Measurements from ENCODE around the gene FXR2.
A peak's percentile ranks its signal among the peaks of the same experiment; 100 is the strongest.
"Not testable (repeated sequence)": the region's sequence is repeated elsewhere in the genome, so short reads cannot be mapped to it uniquely, and the experiment has no call there.

The FXR2 gene

DNA sequence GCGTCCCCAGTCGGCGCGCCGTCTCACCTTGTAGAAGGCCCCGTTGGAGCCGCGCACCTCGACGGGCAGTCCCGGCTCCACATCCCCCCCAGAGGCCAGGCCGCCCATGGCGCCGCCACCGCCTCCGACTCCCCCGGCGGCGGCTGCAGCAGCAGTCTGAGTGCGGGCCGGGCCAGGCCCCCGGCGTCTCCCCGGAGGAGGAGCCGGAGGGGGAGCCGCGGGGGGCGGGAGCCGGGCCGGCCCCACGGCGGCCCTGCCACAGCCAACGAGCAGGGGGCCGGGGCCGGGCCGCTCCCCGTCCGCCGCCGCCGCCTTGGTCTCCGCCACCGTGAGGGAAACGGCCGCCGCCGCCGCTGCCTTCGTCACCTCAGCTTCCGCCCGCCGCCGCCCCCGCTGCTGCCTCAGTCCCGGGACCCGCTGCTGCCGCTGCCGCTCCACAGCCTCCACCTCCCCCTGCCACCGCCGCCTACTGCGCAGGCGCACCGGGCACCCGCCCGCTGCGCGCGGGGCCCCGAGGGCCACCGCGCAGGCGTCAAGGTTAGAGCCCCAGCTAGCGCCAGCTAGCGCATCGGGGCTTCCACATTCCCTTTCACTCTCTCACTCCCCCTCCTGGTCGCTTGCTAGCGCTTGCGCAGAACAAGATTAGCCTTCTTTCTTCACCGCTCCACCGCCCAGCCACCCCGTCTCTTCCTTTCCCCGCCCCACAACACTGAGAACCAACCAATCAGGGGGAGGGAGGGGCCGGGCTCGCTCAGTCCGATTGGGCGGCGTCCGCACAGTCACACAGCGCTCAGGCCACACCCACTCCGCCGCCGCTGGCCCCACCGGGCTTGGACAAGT, at the start of gene FXR2:
Gene FXR2, minus strand, starts transcription at position 473 of the 840 bp plus-strand sequence. Its CDS starts 365 bp downstream, at position 108.
- DNase-seq = peak; percentile 99

- DNase-seq = no peak
Measured at GRCh38 chr17:7656958-7657609, 42.4 kb upstream of the FXR2 start.

DNA sequence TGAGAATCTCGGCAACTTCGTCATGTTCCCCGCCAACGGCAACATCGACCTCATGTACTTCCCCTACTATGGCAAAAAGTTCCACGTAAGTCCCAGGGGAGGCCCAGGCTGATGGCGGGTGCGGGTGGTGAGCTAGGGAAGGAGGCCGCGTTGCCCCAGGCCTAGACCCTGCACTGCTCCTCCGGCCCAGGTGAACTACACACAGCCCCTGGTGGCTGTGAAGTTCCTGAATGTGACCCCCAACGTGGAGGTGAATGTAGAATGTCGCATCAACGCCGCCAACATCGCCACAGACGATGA, 40.8 kb upstream of the FXR2 start:
- DNase-seq = no peak

DNA sequence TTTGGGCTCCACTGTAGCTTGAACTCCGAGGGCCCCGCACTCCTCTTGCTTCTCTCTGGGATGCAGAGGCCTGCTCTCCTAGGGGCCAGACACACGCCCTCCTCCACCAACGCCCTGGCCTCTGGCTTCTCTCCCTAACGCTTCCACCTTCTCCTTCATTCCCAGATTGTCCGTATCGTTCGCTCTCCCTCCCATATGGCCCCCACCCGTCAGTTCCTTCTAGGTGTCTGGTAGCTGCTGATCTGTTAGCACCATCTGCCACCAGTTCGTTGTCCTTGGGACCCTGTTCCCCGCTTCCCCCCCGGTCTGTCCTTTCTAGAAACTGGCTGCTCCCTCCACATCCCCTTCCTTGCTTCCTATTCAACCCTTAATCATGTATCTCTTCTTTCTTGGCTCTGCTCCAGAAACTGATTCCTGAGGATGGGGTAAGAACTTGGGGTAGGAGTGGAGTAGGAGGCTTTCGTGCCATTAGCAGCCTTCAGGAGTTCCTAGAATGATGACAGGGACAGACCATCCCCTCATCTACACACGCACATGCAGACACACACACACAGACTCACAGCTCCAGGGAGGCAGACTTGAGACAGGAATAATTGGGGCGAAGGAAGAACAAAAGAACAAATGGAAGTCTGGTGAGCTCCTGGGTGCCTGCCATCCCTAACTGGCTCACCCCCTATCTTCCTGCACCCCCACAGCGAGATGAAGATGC, 40.3 kb upstream of the FXR2 start:
- no peak for DNase-seq

GRCh38 chr17:7652388-7653356, 38.0 kb upstream of the FXR2 start:
- no peak for DNase-seq

GRCh38 chr17:7651665-7652387, 37.1 kb upstream of the FXR2 start:
- DNase-seq = no peak

DNA sequence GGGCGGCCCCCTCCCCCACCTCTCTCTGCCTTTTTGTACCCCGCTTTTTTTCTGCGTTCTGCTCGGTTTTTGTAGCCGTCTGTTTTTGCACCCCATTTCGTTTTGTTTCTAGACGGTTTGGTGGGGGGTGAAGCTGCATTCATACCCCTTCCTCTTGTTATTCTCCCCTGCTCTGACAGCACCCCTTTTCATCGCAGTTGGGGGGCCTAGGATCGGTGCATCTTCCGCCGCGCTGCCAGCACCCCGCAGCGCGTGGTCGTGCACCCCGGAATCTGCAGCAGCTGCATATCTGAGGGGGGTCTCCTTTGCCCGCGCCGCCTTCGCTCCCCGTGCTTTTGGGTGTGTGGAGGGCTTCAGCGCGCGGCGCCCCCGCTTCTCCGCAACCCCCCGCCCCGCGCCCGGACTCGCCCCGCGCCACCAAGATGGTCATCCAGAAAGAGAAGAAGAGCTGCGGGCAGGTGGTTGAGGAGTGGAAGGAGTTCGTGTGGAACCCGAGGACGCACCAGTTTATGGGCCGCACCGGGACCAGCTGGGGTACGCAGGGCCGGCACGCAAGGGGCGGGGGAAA, 36.5 kb upstream of the FXR2 start:
- no peak for DNase-seq

DNA sequence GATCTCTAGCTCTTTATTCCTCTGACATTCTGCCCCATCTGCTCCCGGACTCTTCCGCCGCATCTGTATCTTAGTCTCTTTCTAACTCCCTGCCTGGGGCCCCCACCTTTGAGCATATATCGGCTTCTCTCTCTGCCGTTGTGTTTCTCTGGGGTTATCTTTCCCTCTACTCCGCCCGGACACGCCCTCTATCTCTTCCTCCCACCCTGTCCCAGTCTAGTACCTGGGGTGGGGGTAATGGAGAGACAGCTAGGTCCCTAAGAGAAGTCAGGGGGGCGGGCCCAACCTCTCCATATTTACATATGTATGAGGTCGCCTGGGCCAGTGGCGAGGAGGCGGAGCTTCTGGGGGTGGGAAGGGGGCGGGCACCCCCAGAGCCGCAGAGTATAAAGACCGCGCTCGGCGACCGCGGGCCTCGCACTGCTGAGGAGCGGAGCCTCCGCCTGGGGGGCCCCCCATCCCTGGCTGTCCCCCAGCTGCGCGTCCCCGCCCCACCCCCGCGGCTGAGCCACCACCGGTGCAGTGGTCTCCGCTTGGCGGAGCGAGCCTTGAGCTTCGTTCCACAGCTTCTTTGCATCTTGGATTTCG, 35.9 kb upstream of the FXR2 start, which contains the start of gene ATP1B2:
Gene ATP1B2, plus strand, starts transcription at position 418 of the 588 bp plus-strand sequence. CDS start 593 bp downstream, outside the sequence.
- peak; percentile 70 for DNase-seq

DNA sequence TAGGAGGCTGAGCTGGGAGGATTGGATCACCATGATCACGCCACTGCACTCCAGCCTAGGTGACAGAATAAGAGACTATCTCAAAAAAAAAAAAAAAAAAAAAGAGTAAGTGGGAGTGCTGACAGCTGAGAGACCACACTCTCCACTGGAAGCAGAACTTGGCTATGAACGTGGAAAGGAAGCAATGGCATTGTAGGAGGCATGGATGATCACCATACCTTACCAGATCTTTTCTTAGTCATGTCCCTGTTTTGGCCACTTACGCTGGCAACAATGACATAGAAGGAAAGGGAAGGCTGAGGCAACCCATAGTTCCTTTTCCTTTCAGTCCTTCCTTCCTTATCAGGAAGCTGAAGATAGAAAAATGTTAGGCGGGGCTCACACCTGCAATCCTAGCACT, 32.3 kb upstream of the FXR2 start:
- DNase-seq = no peak

GRCh38 chr17:7646457-7646856, 31.8 kb upstream of the FXR2 start:
- no peak for DNase-seq

DNA sequence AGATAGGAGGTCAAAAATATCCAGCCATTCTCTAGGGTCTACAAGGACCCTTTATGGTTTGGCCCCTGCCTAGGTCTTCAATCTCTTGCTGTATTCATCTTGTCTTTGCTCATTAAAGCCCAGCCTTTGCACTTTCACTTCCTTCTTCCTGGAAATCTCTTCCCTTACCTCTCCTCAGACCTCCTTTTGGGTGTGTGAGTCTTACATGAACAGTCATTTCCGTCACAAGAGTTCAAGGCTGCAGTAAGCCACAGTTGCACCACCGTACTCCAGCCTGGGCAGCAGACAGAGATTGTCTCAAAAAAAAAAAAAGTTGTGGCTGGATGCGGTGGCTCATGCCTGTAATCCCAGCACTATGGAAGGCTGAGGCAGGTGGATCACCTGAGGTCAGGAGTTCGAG, 30.1 kb upstream of the FXR2 start:
- DNase-seq = no peak

DNA sequence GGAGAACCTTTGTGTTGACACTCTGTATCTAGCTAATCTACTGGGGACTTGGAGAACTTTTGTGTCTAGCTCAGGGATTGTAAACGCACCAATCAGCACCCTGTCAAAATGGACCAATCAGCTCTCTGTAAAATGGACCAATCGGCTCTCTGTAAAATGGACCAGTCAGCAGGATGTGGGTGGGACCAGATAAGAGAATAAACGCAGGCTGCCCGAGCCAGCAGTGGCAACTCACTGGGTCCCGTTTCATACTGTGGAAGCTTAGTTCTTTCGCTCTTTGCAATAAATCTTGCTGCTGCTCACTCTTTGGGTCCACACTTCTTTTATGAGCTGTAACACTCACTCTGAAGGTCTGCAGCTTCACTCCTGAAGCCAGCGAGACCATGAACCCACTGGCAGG, 26.9 kb upstream of the FXR2 start:
- DNase-seq = not testable (repeated sequence)

DNA sequence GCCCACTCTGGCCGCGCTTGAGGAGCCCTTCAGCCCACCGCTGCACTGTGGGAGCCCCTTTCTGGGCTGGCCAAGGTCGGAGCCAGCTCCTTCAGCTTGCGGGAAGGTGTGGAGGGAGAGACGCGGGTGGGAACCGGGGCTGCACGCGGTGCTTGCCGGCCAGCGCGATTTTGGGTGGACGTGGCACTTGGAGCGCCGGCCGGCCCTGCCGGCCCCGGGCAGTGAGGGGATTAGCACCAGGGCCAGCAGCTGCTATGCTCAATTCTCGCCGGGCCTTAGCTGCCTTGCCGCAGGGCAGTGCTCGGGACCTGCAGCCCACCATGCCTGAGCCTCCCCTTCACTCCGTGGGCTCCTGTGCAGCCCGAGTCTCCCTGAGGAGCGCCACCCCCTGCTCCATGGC, 26.1 kb upstream of the FXR2 start:
- DNase-seq = no peak

DNA sequence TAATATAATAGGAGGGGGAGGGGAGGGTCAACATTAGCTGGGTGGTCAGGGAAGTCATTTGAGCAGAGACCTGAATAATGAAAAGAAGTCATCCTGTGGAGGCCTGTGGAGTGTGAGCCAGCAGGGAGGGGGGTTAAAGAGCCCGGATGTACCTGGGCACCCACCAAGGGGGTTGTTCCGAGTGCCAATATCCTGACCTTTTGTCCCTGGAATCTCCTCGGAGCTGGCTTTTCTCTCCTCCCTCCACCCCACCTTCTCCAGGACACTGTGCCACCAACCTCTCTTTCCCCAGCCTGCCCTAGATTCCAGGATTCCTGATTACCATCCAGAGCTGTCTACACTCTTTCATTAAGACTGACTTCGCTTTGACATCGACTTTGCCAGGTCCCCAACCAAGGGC, 21.5 kb upstream of the FXR2 start:
- DNase-seq = no peak

GRCh38 chr17:7634384-7634783, 19.7 kb upstream of the FXR2 start:
- no peak for DNase-seq

DNA sequence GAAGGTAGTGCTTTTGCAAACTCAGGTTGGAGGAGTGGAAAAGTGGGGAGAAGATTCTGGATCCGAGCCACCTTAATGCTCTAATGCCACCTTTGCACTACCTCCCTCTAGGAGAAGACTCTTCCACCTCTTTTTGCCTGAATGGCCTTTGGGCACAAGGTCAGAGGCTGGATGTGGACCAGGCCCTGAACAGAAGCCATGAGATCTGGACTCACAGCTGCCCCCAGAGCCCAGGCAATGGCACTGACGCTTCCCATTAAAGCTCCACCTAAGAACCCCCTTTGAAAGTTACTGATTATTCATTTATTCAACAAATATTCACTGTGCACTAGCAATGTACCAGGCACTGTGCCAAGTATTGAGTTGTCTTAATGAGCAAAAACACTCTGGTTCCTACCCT, 18.4 kb upstream of the FXR2 start:
- no peak for DNase-seq

- no peak for DNase-seq
Measured at GRCh38 chr17:7632492-7632894, 17.8 kb upstream of the FXR2 start.

DNA sequence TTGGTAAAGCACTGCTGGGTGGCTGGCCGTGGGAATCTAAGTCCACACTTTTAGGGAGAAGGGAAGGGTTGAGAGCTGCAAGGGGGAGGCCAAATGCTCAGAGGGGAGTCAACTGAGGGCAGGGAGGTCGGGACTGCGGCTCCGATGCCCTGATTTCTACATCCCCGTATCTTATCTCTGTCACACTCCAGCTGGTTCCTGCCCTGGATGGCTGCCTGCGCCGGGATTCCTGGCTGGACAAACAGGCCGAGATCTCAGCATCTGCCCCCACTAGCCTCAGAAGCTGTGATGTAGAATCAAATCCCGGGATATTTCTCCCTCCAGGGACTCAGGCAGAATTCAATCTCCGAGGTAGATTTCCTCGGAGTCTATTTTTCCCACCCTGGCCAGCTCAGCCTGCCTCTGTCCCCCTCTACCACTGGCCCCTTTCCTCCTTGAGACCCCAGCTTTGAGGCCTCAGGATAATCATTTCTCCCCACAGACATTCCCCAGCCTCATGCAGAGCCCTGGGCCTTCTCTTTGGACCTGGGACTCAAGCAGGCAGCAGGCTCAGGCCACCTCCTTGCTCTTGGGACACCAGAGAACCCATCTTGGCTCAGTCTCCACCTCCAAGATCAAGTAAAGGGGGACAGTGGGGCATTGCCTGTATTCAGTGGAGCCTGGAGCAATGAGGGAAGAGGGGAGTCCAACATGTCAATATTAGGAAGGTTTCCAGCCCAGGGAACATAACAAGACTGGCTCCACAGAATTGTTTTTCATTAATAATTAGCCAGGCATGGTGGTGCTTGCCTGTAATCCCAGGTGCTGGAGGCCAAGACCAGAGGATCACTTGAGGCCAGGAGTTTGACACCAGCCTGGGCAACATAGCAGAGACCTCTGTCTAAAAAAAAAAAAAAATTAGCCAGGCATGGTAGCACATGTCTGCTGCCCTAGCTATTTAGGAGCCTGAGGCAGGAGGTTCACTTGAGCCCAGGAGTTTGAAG, 17.0 kb upstream of the FXR2 start:
- DNase-seq = no peak

- DNase-seq = no peak
Measured at GRCh38 chr17:7629939-7630571, 15.4 kb upstream of the FXR2 start, which contains the start of gene SHBG. SHBG (plus strand) TSS chr17:7630135; CDS start chr17:7630173, 38 bp downstream.

Measured in activated gamma-delta T cell treated with Interleukin-2 at 50 U/mL for 16 hours (primary cell).